H9 (cell line): ENCODE data around the gene PHF10. TPM values are rescaled to one million over a fixed set of nuclear protein-coding genes. Genes with fewer than 3 reads are reported as not detected.

Experiments used
- DNase-seq: peaks from one replicate; pipeline ENCODE4 v3.0.0-alpha.2; 2017
- H2AFZ ChIP-seq: one replicate; pipeline ENCODE4 v1.6.1; 2013; ENCODE audit warnings: mild to moderate bottlenecking, low read length, control low read depth, moderate library complexity
- H2AK5ac ChIP-seq: 2 replicates; pipeline ENCODE4 v1.6.1; 2013; ENCODE audit warnings: low read length, control low read depth, mixed read lengths; ENCODE audit not compliant: insufficient read length
- H2BK120ac ChIP-seq: one replicate; pipeline ENCODE4 v1.6.1; 2013; ENCODE audit warnings: low read depth, mild to moderate bottlenecking, low read length, control low read depth, inconsistent platforms; ENCODE audit not compliant: poor library complexity, severe bottlenecking
- H2BK12ac ChIP-seq: 2 replicates; pipeline ENCODE4 v1.6.1; 2013; ENCODE audit warnings: low read length, control low read depth, mixed read lengths, low read depth; ENCODE audit not compliant: insufficient read length
- H2BK15ac ChIP-seq: 2 replicates; pipeline ENCODE4 v1.6.1; 2013; ENCODE audit warnings: low read depth, low read length, control low read depth
- H2BK20ac ChIP-seq: one replicate; pipeline ENCODE4 v1.6.1; 2013; ENCODE audit warnings: low read depth, mild to moderate bottlenecking, low read length, control low read depth, inconsistent platforms; ENCODE audit not compliant: poor library complexity, severe bottlenecking
- H2BK5ac ChIP-seq: 2 replicates; pipeline ENCODE4 v1.6.1; 2013; ENCODE audit warnings: low read length, control low read depth, mixed read lengths; ENCODE audit not compliant: insufficient read length
- H3K14ac ChIP-seq: 2 replicates; pipeline ENCODE4 v1.6.1; 2013; ENCODE audit warnings: low read length, control low read depth; ENCODE audit not compliant: insufficient read depth
- H3K18ac ChIP-seq: 2 replicates; pipeline ENCODE4 v1.6.1; 2013; ENCODE audit warnings: low read depth, mild to moderate bottlenecking, mixed read lengths, low read length, control low read depth; ENCODE audit not compliant: insufficient read length
- H3K23ac ChIP-seq: 2 replicates; pipeline ENCODE4 v1.6.1; 2013; ENCODE audit warnings: low read length, control low read depth, mixed read lengths, low read depth; ENCODE audit not compliant: insufficient read length
- H3K23me2 ChIP-seq: 2 replicates; pipeline ENCODE4 v1.6.1; 2013; ENCODE audit warnings: low read depth, mild to moderate bottlenecking, mixed read lengths, low read length, control low read depth; ENCODE audit not compliant: insufficient read length, poor library complexity, severe bottlenecking
- H3K27ac ChIP-seq: 2 replicates; pipeline ENCODE4 v1.5.1; 2013; ENCODE audit warnings: low read length, control low read depth, mixed read lengths, low read depth; ENCODE audit not compliant: insufficient read length
- H3K27me3 ChIP-seq: 2 replicates; pipeline ENCODE4 v1.6.1; 2013; ENCODE audit warnings: low read length, control low read depth, inconsistent platforms; ENCODE audit not compliant: insufficient read depth
- H3K4ac ChIP-seq: 2 replicates; pipeline ENCODE4 v1.6.1; 2013; ENCODE audit warnings: low read depth, mild to moderate bottlenecking, control low read depth, inconsistent platforms, low read length, moderate library complexity
- H3K4me1 ChIP-seq: 2 replicates; pipeline ENCODE4 v1.6.1; 2013; ENCODE audit warnings: low read length, control low read depth, inconsistent platforms; ENCODE audit not compliant: insufficient read depth
- H3K4me2 ChIP-seq: 2 replicates; pipeline ENCODE4 v1.6.1; 2013; ENCODE audit warnings: low read length, control low read depth, mixed read lengths; ENCODE audit not compliant: insufficient read length, insufficient read depth
- H3K56ac ChIP-seq: 2 replicates; pipeline ENCODE4 v1.6.1; 2013; ENCODE audit warnings: low read depth, mild to moderate bottlenecking, mixed read lengths, low read length, control low read depth; ENCODE audit not compliant: insufficient read length
- H3K79me1 ChIP-seq: 2 replicates; pipeline ENCODE4 v1.6.1; 2013; ENCODE audit warnings: low read depth, mild to moderate bottlenecking, moderate library complexity, low read length, control low read depth, inconsistent platforms; ENCODE audit not compliant: insufficient read depth, poor library complexity, severe bottlenecking
- H3K79me2 ChIP-seq: 2 replicates; pipeline ENCODE4 v1.6.1; 2013; ENCODE audit warnings: low read length, control low read depth, inconsistent platforms; ENCODE audit not compliant: insufficient read depth
- H3K9ac ChIP-seq: 2 replicates; pipeline ENCODE4 v1.6.1; 2013; ENCODE audit warnings: low read length, control low read depth, mixed read lengths; ENCODE audit not compliant: insufficient read length; ENCODE audit errors: extremely low read depth
- H3K9me3 ChIP-seq: one replicate; pipeline ENCODE4 v1.6.1; 2013; ENCODE audit warnings: low read depth, low read length, inconsistent platforms; ENCODE audit not compliant: control insufficient read depth
- H3T11ph ChIP-seq: one replicate; pipeline ENCODE4 v1.6.1; 2013; ENCODE audit warnings: mild to moderate bottlenecking, low read length, control low read depth, inconsistent platforms
- H4K20me1 ChIP-seq: one replicate; pipeline ENCODE4 v1.6.1; 2013; ENCODE audit not compliant: control insufficient read depth, insufficient read length, insufficient read depth
- H4K5ac ChIP-seq: 2 replicates; pipeline ENCODE4 v1.6.1; 2013; ENCODE audit warnings: low read depth, mild to moderate bottlenecking, mixed read lengths, low read length, control low read depth; ENCODE audit not compliant: insufficient read length
- H4K8ac ChIP-seq: replicated peaks from 2 replicates; pipeline ENCODE4 v1.6.1; 2013; ENCODE audit warnings: low read length, control low read depth, mixed read lengths, low read depth; ENCODE audit not compliant: insufficient read length
- H4K91ac ChIP-seq: 2 replicates; pipeline ENCODE4 v1.6.1; 2013; ENCODE audit warnings: low read depth, mild to moderate bottlenecking, moderate library complexity, mixed read lengths, low read length, control low read depth; ENCODE audit not compliant: insufficient read length
- H3K27ac Mint-ChIP-seq, 3 experiments: 2 replicates in 2 of 3; 3 replicates in 1 of 3; pipeline ENCODE4 v1.8.0; 2020 to 2021; ENCODE audit warnings: mixed read lengths in 3 of 3, mild to moderate bottlenecking in 1 of 3, moderate library complexity in 1 of 3
- H3K27me3 Mint-ChIP-seq: 2 replicates; pipeline ENCODE4 v1.8.0; 2021; ENCODE audit warnings: low read depth, mild to moderate bottlenecking, moderate library complexity, mixed read lengths
- H3K36me3 Mint-ChIP-seq, 3 experiments: 2 replicates in 2 of 3; 3 replicates in 1 of 3; pipeline ENCODE4 v1.8.0; 2020 to 2021; ENCODE audit warnings: low read depth in 3 of 3, mixed read lengths in 3 of 3; ENCODE audit not compliant: insufficient read depth in 1 of 3
- H3K4me1 Mint-ChIP-seq, 2 experiments: 2 replicates each; pipeline ENCODE4 v1.8.0; 2020; ENCODE audit warnings: mixed read lengths in 2 of 2
- H3K4me3 Mint-ChIP-seq, 2 experiments: 2 replicates in 1 of 2; 3 replicates in 1 of 2; pipeline ENCODE4 v1.8.0; 2020 to 2021; ENCODE audit warnings: mild to moderate bottlenecking in 2 of 2, mixed read lengths in 2 of 2, moderate library complexity in 1 of 2
- H3K9me3 Mint-ChIP-seq, 2 experiments: 2 replicates in 1 of 2; 3 replicates in 1 of 2; pipeline ENCODE4 v1.8.0; 2020; ENCODE audit warnings: mild to moderate bottlenecking in 2 of 2, mixed read lengths in 2 of 2, moderate library complexity in 1 of 2
- WGBS: extraction: QIAGEN DNeasy Blood & Tissue Kit; methylation state at CpG from one replicate; pipeline ENCODE4 v1.1.7; 2013; ENCODE audit warnings: missing lambda C conversion rate, low lambda C conversion rate, mixed read lengths; ENCODE audit not compliant: insufficient read length; ENCODE audit errors: extremely low coverage; 5-methylcytosine and 5-hydroxymethylcytosine counted together
- total RNA-seq: library from RNA; stranded (reverse); gene quantifications from 2 replicates; pipeline ENCODE4 v1.2.1, GENCODE V29; 2021
- TF ChIP-seq, protein P1 (sequence below): fragments of 200-600 bp; sonication (generic); conservative IDR thresholded peaks from 3 replicates; pipeline ENCODE4 v1.8.0; 2021; ENCODE audit warnings: antibody characterized with exemption, mild to moderate bottlenecking

Gene PHF10
- total RNA-seq, 1 experiment from 2014 or later: 59.0 TPM

DNA sequence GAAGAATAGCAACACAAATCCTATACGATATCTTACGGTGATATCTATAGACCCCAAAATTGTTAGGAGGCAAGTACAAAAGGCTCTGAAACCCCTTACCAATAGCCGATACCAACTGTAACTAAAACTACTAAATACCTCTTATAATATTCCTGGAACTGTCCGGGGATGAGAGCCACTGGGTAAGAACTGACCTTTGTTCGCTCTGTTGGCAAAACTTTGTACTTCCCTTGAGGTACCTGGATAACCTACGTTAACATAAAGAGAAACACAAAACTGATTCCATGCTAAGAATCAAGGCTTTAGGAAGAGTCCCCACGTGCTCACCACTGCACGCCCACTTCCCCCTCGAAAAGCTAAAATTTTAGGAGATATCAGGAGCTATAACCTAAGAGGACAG is 9.7 kb downstream of the PHF10 start:
- no peak overlapping the region for H3K9ac ChIP-seq
- no peak overlapping the region for H3T11ph ChIP-seq
- no peak overlapping the region for H3K4me2 ChIP-seq
- no peak overlapping the region for H4K91ac ChIP-seq
- no peak overlapping the region for H3K56ac ChIP-seq
- no peak overlapping the region for H2BK120ac ChIP-seq
- H2AFZ ChIP-seq: no peak overlapping the region
- no peak overlapping the region for H3K4me3 Mint-ChIP-seq
- H2BK20ac ChIP-seq: no peak overlapping the region
- no peak overlapping the region for H3K18ac ChIP-seq
- H3K9me3 Mint-ChIP-seq: no peaks in the 10 kb centered on the region
- no peak overlapping the region for H2BK5ac ChIP-seq
- WGBS: no CpG with 5 or more reads among the region's 9 CpGs
- no peaks in the 10 kb centered on the region for H4K20me1 ChIP-seq
- no peak overlapping the region for H2BK15ac ChIP-seq
- no peaks in the 10 kb centered on the region for H3K79me2 ChIP-seq
- H3K27ac ChIP-seq: no peak overlapping the region
- H3K9me3 ChIP-seq: no peaks in the 10 kb centered on the region
- no peak overlapping the region for H2BK12ac ChIP-seq
- H4K5ac ChIP-seq: no peak overlapping the region
- no peaks in the 10 kb centered on the region for H3K23me2 ChIP-seq
- no peak overlapping the region for H3K23ac ChIP-seq
- H3K4ac ChIP-seq: no peak overlapping the region
- H3K79me1 ChIP-seq: peaks cover 9% of the 10 kb centered on the region
- H3K27me3 ChIP-seq: no peaks in the 10 kb centered on the region
- H3K27ac Mint-ChIP-seq: no peak overlapping the region
- H4K8ac ChIP-seq: no peak overlapping the region
- TF ChIP-seq, protein P1, sequence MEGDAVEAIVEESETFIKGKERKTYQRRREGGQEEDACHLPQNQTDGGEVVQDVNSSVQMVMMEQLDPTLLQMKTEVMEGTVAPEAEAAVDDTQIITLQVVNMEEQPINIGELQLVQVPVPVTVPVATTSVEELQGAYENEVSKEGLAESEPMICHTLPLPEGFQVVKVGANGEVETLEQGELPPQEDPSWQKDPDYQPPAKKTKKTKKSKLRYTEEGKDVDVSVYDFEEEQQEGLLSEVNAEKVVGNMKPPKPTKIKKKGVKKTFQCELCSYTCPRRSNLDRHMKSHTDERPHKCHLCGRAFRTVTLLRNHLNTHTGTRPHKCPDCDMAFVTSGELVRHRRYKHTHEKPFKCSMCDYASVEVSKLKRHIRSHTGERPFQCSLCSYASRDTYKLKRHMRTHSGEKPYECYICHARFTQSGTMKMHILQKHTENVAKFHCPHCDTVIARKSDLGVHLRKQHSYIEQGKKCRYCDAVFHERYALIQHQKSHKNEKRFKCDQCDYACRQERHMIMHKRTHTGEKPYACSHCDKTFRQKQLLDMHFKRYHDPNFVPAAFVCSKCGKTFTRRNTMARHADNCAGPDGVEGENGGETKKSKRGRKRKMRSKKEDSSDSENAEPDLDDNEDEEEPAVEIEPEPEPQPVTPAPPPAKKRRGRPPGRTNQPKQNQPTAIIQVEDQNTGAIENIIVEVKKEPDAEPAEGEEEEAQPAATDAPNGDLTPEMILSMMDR: no peak
- H3K36me3 Mint-ChIP-seq: peaks cover 10 to 72% (median 72%) of the 10 kb centered on the region in 3 experiments; a peak in 6 of 7 replicates
- H3K4me1 Mint-ChIP-seq: no peaks in the 10 kb centered on the region
- H3K4me1 ChIP-seq: no peaks in the 10 kb centered on the region
- no peak overlapping the region for H2AK5ac ChIP-seq
- no peak overlapping the region for H3K14ac ChIP-seq
- no peaks in the 10 kb centered on the region for H3K27me3 Mint-ChIP-seq
- DNase-seq: no peak
